Osteoblast (primary cell): ENCODE measurements around the gene SMC3. TPM values are rescaled to one million over a fixed set of nuclear protein-coding genes. Genes with fewer than 3 reads are reported as not detected.

Source experiments
- DNase-seq: peaks from one replicate; pipeline ENCODE4 v3.0.0; 2011; ENCODE audit warnings: low spot score, mixed read lengths; ENCODE audit not compliant: insufficient read length; ENCODE audit errors: missing footprints
- H2AFZ ChIP-seq: 2 replicates; pipeline ENCODE4 v1.6.0; 2011; ENCODE audit warnings: mild to moderate bottlenecking, low read length
- H3K27ac ChIP-seq: 2 replicates; pipeline ENCODE4 v1.5.1; 2011; ENCODE audit warnings: mild to moderate bottlenecking, low read depth, low read length, moderate library complexity
- H3K27me3 ChIP-seq: 2 replicates; pipeline ENCODE4 v1.6.0; 2012; ENCODE audit warnings: mild to moderate bottlenecking, control low read depth, inconsistent platforms, low read length, moderate library complexity; ENCODE audit not compliant: insufficient read depth
- H3K36me3 ChIP-seq: 2 replicates; pipeline ENCODE4 v1.5.1; 2011; ENCODE audit warnings: mild to moderate bottlenecking, low read length, control low read depth, moderate library complexity; ENCODE audit not compliant: insufficient read depth
- H3K4me1 ChIP-seq: 2 replicates; pipeline ENCODE4 v1.5.1; 2011; ENCODE audit warnings: mild to moderate bottlenecking, low read length, control low read depth, moderate library complexity; ENCODE audit not compliant: insufficient read depth
- H3K4me2 ChIP-seq: 2 replicates; pipeline ENCODE4 v1.6.0; 2011; ENCODE audit warnings: mild to moderate bottlenecking, low read length; ENCODE audit not compliant: insufficient read depth
- H3K4me3 ChIP-seq: fragments of 200-600 bp; sonication (generic); 3 replicates; pipeline ENCODE4 v1.5.1; 2012; ENCODE audit warnings: mild to moderate bottlenecking, low read length, inconsistent platforms; ENCODE audit not compliant: insufficient read depth
- H3K79me2 ChIP-seq: 2 replicates; pipeline ENCODE4 v1.6.0; 2012; ENCODE audit warnings: mild to moderate bottlenecking, low read length, control low read depth, inconsistent platforms; ENCODE audit not compliant: insufficient read depth
- H3K9me3 ChIP-seq: 2 replicates; pipeline ENCODE4 v1.5.1; 2011; ENCODE audit warnings: low read depth, low read length, control low read depth
- H4K20me1 ChIP-seq: 2 replicates; pipeline ENCODE4 v1.6.0; 2012; ENCODE audit warnings: mild to moderate bottlenecking, low read length, control low read depth; ENCODE audit not compliant: insufficient read depth
- CTCF ChIP-seq: IDR thresholded peaks from 2 replicates; pipeline ENCODE4 v1.5.1; 2011; ENCODE audit warnings: mild to moderate bottlenecking, low read depth, low read length, moderate library complexity; ENCODE audit errors: extremely low read depth
- total RNA-seq: library from RNA; depleted of rRNA; stranded (reverse); fragments of >200 nt; gene quantifications from 2 replicates; pipeline ENCODE4 v1.2.3, GENCODE V29; 2012

The SMC3 gene
- total RNA-seq, 1 donor: 20.3 TPM

GRCh38 chr10:110642204-110643034 lies 74.9 kb downstream of the SMC3 start:
- no peak overlapping the region for H3K4me2 ChIP-seq

GRCh38 chr10:110643035-110643652 lies 75.6 kb downstream of the SMC3 start:
- Histone ChIP-seq H3K27me3 (peaks cover 70% of the 10 kb centered on the region), H3K4me3 (peak overlapping the region; percentile 66), H3K9me3 (no peaks in the 10 kb centered on the region), H3K4me1 (peaks cover 4% of the 10 kb centered on the region), H3K36me3 (no peaks in the 10 kb centered on the region), H3K79me2 (no peaks in the 10 kb centered on the region), H2AFZ (no peak overlapping the region), H3K4me2 (peak overlapping the region; percentile 78), H4K20me1 (no peaks in the 10 kb centered on the region), H3K27ac (no peak overlapping the region)
- DNase-seq: no peak
- TF ChIP-seq CTCF: no peak

More at GRCh38 chr10:110642204-110643034, 74.9 kb downstream of the SMC3 start:
- H2AFZ ChIP-seq: no peak overlapping the region
- peak; percentile 66 for DNase-seq
- H3K27ac ChIP-seq: no peak overlapping the region
- H3K27me3 ChIP-seq: peaks cover 73% of the 10 kb centered on the region
- H3K9me3 ChIP-seq: no peaks in the 10 kb centered on the region
- no peaks in the 10 kb centered on the region for H4K20me1 ChIP-seq
- H3K79me2 ChIP-seq: no peaks in the 10 kb centered on the region
- H3K4me3 ChIP-seq: no peak overlapping the region
- TF ChIP-seq CTCF: no peak
- H3K36me3 ChIP-seq: no peaks in the 10 kb centered on the region
- H3K4me1 ChIP-seq: peaks cover 4% of the 10 kb centered on the region

- H3K79me2 ChIP-seq: no peaks in the 10 kb centered on the region
- H2AFZ ChIP-seq: peak within 1 kb of the TSS; percentile 9
These were observed 76.4 kb downstream of the SMC3 start, which contains the start of gene RBM20 for GRCh38 chr10:110643653-110644597. TSS of gene RBM20 (plus strand) at chr10:110644336. CDS start at chr10:110644455, 119 bp downstream.

More at GRCh38 chr10:110643653-110644597, 76.4 kb downstream of the SMC3 start, which contains the start of gene RBM20:
- Histone ChIP-seq H4K20me1 (no peaks in the 10 kb centered on the region), H3K4me3 (peak within 1 kb of the TSS; percentile 66), H3K27ac (no peak within 1 kb of the TSS), H3K4me2 (peak within 1 kb of the TSS; percentile 78), H3K9me3 (no peaks in the 10 kb centered on the region), H3K4me1 (peaks cover 4% of the 10 kb centered on the region), H3K27me3 (peaks cover 73% of the 10 kb centered on the region), H3K36me3 (no peaks in the 10 kb centered on the region)
- no peak for TF ChIP-seq CTCF
- peak; percentile 74 for DNase-seq
